ENCODE data around the gene CCL20. TPM values are rescaled to one million over a fixed set of nuclear protein-coding genes. Genes with fewer than 3 reads are reported as not detected.
"Not testable (repeated sequence)": the region's sequence is repeated elsewhere in the genome, so short reads cannot be mapped to it uniquely, and the experiment has no call there.

Gene CCL20
- total RNA-seq, 4 donors from 2014 or later, result 4.0 to 14.0 (median 5.1) TPM; not detected in 1

- no peaks in the 10 kb centered on the region for H3K36me3 ChIP-seq
- TF ChIP-seq POLR2A (IDR thresholded peaks at IDR 0.05), result no peak
- TF ChIP-seq, protein P1, sequence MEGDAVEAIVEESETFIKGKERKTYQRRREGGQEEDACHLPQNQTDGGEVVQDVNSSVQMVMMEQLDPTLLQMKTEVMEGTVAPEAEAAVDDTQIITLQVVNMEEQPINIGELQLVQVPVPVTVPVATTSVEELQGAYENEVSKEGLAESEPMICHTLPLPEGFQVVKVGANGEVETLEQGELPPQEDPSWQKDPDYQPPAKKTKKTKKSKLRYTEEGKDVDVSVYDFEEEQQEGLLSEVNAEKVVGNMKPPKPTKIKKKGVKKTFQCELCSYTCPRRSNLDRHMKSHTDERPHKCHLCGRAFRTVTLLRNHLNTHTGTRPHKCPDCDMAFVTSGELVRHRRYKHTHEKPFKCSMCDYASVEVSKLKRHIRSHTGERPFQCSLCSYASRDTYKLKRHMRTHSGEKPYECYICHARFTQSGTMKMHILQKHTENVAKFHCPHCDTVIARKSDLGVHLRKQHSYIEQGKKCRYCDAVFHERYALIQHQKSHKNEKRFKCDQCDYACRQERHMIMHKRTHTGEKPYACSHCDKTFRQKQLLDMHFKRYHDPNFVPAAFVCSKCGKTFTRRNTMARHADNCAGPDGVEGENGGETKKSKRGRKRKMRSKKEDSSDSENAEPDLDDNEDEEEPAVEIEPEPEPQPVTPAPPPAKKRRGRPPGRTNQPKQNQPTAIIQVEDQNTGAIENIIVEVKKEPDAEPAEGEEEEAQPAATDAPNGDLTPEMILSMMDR (IDR thresholded peaks at IDR 0.05), result peak in 1 of 6 experiments; percentile 4
- H3K27me3 ChIP-seq, result no peaks in the 10 kb centered on the region
- peaks cover 0 to 8% (median 0%) of the 10 kb centered on the region in 4 donors for H3K4me1 ChIP-seq
- peak overlapping the region in 2 of 4 donors; percentile 43 to 78 for H3K27ac ChIP-seq
- H3K9me3 ChIP-seq, result no peaks in the 10 kb centered on the region
- peak in 1 of 3 donors; percentile 59 for DNase-seq
- H3K4me3 ChIP-seq, result no peak overlapping the region
Observed at GRCh38 chr2:227796045-227796711, 17.5 kb upstream of the CCL20 start.

DNA sequence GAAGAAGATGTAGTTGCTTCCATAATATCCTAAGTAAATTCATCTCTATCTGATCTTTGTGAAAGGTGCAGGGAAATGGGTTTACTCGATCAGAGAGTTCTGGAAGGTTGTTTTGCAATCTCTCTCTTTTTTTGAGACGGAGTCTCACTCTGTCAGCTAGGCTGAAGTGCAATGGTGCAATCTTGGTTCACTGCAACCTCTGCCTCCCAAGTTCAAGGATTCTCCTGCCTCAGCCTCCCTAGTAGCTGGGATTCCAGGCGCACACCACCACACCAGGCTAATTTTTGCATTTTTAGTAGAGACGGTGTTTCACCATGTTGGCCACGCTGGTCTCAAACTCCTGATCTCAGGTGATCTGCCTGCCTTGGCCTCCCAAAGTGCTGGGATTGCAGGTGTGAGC is 16.9 kb upstream of the CCL20 start:
- not testable (repeated sequence) for H3K27me3 ChIP-seq, H3K36me3 ChIP-seq, H3K9me3 ChIP-seq, H3K4me3 ChIP-seq, DNase-seq, H3K4me1 ChIP-seq
- H3K27ac ChIP-seq, result peak overlapping the region in 2 of 4 donors; percentile 43 to 78

DNA sequence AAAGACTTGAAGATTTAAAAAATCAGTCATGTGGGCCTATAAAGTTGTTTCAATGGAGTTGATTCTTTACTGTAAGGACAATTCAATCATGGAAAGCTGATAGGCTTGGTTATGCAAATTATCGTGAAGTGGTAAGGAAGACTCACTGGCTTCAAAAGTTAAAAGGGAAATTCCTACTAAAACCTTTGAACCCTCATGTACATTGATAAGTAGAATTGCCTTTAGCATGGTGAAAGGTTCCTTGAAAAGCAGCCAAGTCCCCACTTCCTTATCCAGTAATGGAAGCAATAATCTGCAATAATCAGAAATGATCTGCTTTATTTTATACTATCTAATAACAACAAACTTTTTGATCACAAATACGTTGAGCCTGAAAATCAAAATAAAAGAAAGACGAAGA is 14.4 kb upstream of the CCL20 start:
- H3K4me3 ChIP-seq, result no peak overlapping the region
- no peaks in the 10 kb centered on the region for H3K9me3 ChIP-seq
- H3K36me3 ChIP-seq, result no peaks in the 10 kb centered on the region
- H3K4me1 ChIP-seq, result peaks cover 0 to 8% (median 0%) of the 10 kb centered on the region in 4 donors
- TF ChIP-seq POLR2A (IDR thresholded peaks at IDR 0.05), result no peak
- TF ChIP-seq, protein P1 (IDR thresholded peaks at IDR 0.05), result no peak
- peak overlapping the region in 2 of 4 donors; percentile 63 to 64 for H3K27ac ChIP-seq
- peak in 1 of 3 donors; percentile 57 for DNase-seq
- no peaks in the 10 kb centered on the region for H3K27me3 ChIP-seq

DNA sequence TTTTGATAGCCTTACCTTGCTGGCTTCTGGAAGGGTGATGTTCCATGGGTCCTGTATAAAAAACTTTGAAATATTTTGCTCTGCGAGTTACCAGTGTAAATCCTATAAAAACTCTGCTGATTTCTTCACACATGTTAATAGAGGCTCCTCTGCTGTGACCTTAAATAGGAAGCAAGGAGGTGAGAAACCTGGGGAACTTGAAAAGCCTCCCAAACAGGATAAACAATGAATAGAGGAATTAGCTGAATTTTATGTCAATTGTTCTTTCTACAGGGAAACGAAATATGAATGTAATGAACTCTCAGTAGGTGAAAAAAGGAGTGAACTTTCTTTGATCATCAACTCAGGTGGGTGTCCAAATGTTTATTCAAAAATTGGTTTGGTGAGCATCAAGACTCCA is 10.8 kb upstream of the CCL20 start:
- no peaks in the 10 kb centered on the region for H3K9me3 ChIP-seq
- H3K27me3 ChIP-seq, result no peaks in the 10 kb centered on the region
- no peak overlapping the region for H3K4me3 ChIP-seq
- DNase-seq, result no peak
- peaks cover 0 to 8% (median 0%) of the 10 kb centered on the region in 4 donors for H3K4me1 ChIP-seq
- H3K27ac ChIP-seq, result no peak overlapping the region
- H3K36me3 ChIP-seq, result no peaks in the 10 kb centered on the region
- TF ChIP-seq, protein P1 (IDR thresholded peaks at IDR 0.05), result no peak
- no peak for TF ChIP-seq POLR2A (IDR thresholded peaks at IDR 0.05)

- H3K27me3 ChIP-seq, result no peaks in the 10 kb centered on the region
- TF ChIP-seq, protein P1 (IDR thresholded peaks at IDR 0.05), result no peak
- TF ChIP-seq POLR2A (IDR thresholded peaks at IDR 0.05), result no peak
- H3K36me3 ChIP-seq, result no peaks in the 10 kb centered on the region
- H3K4me3 ChIP-seq, result no peak overlapping the region
- H3K4me1 ChIP-seq, result no peaks in the 10 kb centered on the region
- no peak for DNase-seq
- no peaks in the 10 kb centered on the region for H3K9me3 ChIP-seq
- no peak overlapping the region for H3K27ac ChIP-seq
Observed at GRCh38 chr2:227804975-227805374, 8.7 kb upstream of the CCL20 start.

DNA sequence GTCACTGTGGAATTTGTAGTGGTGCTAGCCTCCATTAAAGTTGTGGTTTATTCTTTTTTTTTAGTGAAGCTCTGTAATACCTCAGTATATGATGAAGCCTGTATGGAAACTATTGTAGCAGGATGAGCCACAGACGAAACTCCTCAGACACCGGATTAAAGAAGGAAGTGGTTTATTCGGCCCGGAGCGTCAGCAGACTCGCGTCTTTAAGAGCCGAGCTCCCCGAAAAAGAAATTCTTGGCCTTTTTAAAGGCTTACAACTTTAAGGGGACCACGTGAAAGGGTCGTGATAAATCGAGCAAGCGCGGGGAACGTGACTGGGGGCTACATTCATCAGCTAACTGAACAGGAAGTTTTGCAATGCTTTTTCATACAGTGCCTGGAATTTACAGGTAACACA is 8.1 kb upstream of the CCL20 start:
- peak in 2 of 3 donors; percentile 33 to 71 for DNase-seq
- no peaks in the 10 kb centered on the region for H3K36me3 ChIP-seq
- H3K9me3 ChIP-seq, result no peaks in the 10 kb centered on the region
- no peaks in the 10 kb centered on the region for H3K4me1 ChIP-seq
- no peaks in the 10 kb centered on the region for H3K27me3 ChIP-seq
- TF ChIP-seq, protein P1 (IDR thresholded peaks at IDR 0.05), result no peak
- TF ChIP-seq POLR2A (IDR thresholded peaks at IDR 0.05), result no peak
- no peak overlapping the region for H3K4me3 ChIP-seq
- H3K27ac ChIP-seq, result peak overlapping the region in 2 of 4 donors; percentile 19 to 42

Data from Peyer's patch (tissue), 4 donors.